CMK (cell line): ENCODE data around the gene SIRT7.
A peak's percentile ranks its signal among the peaks of the same experiment; 100 is the strongest.
"Not testable (repeated sequence)": the region's sequence is repeated elsewhere in the genome, so short reads cannot be mapped to it uniquely, and the experiment has no call there.

ENCODE experiments used
- DNase-seq: peaks from one replicate; pipeline ENCODE4 v3.0.0-alpha.2; 2010; ENCODE audit warnings: low read depth

The SIRT7 gene

DNA sequence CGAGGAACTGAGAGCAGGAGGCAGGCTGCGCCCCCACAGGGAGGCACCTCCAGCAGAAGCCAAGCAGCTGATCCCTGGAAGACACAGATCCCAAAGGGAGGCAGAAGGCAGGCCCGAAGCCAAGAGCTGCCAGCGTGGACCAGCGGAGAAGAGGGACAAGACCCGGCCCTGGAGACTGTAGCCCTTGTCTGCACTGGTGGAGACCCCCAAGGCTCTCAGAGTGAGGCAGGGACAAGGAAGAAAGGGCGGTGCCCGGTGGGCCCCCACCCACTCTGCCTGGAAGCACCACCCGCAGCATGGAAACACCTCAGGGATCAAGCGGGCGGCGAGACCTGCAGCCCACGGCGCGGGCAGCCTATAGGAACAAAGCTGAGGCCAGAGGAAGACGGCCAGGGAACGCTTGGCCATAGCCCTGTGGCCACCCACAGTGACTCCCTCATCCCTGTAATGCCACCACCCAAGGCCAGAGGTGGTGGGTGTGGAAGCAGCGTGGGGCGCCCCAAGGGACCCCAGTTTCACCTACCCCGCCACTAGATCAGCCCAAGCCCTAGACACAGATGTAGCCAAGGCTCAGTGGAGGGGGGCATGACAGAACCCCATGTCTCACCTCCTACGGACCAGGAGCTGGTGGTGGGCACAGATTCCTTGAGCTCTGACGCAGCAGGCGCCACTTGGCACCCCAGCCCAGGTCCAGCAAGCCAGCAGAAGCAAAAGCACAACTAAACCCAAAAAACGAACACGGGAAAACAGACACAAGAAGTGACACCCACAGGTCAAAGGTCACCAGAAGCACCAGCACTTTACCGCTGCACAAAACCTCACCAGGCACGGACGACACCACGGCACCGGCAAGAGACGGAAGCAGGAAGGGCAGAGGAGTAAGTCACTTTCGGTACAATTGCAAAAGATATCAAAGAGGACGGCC is 2.9 kb upstream of the SIRT7 start:
- no peak for DNase-seq

DNA sequence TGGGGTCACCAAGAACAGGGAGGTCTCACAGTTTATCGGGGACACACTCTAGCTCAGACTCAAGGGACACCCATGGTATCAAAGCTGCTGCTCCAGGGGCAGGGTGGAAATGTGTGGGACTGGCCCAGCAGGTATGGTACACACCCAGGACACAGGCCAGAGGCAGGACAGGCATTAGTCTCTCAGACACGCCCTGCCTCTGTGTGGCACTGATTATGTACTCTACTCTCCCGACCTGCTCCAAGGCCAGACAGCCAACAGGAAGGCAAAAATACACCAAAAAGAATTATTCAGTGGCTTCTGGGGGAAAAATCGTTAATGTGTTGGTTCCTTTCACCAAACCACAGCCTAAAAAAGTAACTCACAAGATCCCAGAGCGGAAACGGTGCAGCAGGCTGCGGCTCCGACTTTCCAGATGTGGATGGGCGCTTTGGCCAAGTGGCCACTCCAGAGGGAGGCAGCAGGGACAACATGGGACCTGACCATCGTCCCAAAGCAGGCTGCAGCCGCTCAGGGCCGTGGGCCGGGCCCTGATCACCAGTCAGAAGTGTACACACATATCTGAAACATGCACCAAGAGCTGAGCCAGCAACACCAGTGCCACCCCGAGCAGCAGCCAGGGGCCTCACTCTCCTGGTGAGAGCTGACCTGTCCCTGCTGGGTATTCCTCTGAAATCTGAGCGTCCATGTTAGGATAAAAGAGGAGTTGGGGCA is 1.0 kb upstream of the SIRT7 start:
- DNase-seq = no peak

DNA sequence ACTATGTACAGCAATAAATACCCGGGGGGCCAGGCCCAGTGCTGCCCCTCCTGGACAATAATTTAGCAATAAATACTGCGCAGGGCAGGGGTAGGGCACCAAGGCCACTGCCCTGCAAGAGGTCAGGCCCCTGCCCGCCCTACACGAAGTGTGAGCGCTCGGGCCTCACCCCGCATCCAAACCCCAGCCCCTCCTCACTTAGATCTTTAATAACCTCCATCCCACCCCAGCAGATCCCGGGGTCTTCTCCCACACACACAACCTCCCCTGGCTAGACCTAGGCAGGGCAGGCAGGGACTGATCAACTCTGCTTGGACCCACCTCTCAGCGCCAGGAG is 325 bp upstream of the SIRT7 start:
- DNase-seq = not testable (repeated sequence)

DNA sequence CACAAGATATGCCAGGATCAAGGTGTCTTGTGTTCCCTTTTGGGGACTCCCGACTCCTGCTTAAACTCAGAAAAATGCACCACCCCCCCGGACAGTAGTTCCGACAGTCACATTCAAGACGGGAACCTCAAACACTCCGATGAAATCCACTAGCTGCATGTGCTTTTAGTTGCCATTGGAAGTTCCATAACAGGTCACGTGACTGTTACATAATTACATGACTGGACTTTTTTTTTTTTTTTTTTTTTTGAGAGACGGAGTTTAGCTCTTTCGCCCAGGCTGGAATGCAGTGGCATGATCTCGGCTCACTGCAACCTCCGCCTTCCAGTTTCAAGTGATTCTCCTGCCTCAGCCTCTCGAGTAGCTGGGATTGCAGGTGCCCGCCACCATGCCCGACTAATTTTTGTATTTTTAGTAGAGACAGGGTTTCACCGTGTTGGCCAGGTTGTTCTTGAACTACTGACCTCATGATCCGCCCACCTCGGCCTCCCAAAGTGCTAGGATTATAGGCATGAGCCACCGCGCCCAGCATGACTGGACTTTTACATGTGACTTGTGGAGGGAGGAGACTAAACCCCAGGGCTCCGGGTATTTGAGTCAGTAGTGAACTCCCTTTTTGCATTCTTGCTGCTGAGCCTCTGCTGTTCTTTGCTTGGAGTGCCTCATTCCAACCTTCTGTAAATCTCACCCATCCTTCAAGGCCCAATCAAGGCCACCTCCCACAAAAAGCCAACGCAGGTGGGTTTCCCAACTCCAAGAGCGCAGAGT is 1.6 kb downstream of the SIRT7 start:
- DNase-seq = no peak

DNA sequence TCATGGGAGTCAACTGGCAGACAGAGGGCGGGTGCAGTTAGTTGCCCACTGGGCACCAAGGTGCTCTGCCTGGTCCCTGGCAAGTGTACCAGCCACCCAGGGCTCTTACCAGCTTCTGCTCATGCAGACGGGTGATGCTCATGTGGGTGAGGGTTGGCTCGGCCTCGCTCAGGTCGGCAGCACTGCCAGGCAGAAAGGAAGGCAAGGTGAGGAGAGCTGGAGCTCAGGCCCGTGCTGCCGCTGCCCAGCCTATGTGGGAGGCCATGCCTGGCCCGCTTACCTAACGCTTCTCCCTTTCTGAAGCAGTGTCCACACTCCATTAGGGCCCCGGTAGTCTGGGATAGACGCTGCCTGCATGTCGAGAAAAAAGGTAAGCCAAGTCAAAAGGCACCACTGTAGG is 2.6 kb downstream of the SIRT7 start:
- no peak for DNase-seq

DNA sequence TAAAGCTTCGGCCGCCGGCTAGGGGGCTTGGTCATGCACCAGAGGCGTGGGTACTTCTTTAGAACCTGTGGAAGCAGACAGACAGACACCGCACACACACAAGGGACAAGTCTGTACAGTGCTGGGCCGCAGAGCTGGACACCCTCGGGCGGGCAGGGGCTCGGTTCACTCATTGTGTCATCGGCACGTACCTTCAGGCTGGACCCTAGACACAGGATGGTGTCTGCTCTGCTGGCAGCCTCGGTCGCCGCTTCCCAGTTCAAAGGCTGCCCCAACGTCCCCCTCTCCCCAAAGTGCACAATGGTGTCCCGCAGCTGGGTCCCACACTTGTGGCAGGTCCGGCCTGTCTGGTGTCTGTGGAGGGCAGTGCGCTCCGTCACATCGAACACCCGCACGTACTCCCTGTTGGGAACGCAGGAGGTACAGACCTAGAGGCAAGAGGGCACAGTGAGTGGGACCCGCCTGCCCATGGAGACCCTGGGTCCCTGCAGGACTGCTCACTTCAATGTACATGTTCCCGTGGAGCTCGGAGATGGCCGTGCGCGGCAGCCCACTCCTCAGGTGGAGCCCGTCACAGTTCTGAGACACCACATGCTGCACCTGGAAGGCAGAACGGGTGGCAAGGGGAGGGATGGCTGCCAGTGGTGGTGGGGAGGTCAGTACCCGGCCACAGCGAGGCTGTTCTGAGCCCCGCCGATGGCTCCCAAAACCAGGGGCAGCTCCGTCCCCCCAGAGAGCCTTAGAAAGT is 3.7 kb downstream of the SIRT7 start:
- no peak for DNase-seq

DNA sequence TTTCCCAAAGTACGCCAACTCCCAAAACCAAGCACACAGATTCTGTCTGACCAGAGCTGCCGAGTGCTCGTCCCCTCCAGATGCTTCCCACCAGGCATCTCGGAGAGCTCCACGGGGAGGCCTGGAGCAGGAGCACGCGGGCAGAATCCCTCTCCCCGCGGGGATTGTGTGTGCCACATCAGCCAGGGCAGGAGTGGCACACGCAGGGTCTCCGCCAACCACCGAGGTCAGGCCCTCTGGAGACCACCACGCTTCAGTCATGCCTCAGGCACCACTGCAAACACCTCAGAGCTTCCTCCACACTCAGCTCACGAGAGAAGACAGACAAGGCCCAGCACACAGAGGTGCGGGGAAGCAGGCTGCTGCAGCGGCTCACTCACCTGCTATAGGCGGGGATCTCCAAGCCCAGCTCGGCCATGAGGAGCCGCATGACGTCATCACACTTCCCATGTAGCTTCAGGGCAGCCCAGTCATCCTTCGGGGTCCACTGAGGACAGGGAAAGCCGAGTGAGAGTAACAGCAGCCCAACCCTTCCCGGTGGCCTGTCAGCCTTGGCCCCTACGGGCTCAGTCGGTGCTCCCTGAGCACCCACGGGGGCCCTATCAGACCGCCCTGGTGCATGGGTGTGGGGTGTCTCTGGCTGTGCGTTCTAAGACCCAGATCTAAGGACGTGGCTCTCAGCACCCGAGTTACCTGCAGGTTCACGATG is 4.4 kb downstream of the SIRT7 start:
- no peak for DNase-seq

DNA sequence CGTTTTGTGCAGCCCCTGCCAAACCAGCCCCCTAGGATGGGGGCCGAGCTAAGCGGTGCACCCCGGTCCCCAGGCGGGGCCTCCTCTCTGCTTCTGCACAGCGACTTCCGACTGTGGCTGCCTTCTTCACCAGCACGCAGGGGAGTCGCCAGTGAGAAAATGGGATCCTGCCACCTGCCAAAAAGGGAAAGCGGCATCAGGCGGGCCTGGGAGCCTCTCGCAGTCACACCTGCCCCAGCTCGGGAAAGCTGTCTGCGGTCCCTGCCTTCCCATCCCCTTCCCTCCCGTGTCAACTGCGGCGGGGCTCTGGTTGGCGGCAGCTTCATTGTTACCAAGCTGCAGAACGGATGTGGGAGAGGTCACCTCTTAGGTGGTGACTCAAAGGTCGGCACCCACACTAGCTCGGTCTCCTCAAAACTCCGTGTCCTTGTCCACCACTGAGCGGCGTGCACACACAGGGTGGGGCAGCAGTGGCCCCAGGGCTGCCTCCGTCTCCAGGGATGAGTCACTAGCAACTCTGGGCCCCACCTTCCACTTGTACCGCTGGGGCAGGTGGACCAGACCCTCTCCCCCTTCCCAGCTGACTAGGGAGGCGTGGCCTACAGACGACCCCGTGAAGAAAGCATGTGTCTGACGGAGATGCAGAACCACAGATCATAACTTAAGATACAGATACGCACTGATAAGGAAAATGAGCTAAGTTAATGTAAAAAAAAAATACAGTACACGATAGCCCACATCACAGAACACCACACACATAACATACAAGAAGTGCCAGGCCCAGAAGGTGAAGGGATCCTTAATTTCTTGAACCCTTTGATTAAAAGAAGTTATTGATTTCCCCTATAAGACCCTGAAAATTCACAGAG is 5.3 kb downstream of the SIRT7 start:
- no peak for DNase-seq

DNA sequence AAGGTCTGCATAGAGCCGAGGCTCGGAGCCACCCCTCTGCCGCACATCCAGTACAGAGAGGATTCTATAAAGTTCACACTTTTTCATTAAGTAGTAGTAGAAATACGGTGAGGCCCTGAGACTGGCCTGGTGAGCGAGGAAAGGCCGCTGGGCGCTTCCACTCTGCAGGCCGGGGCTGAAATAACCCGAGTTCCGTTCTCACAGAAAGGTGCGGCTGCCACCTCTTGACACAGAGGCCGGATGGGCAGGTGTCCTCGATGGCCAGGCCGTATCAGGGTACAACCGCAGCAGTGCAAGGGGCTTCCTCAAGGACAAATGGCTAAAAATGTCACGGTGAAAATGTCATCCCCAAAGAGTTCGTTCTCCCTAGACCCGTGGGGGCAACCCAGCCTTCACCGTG is 6.0 kb downstream of the SIRT7 start:
- no peak for DNase-seq

DNA sequence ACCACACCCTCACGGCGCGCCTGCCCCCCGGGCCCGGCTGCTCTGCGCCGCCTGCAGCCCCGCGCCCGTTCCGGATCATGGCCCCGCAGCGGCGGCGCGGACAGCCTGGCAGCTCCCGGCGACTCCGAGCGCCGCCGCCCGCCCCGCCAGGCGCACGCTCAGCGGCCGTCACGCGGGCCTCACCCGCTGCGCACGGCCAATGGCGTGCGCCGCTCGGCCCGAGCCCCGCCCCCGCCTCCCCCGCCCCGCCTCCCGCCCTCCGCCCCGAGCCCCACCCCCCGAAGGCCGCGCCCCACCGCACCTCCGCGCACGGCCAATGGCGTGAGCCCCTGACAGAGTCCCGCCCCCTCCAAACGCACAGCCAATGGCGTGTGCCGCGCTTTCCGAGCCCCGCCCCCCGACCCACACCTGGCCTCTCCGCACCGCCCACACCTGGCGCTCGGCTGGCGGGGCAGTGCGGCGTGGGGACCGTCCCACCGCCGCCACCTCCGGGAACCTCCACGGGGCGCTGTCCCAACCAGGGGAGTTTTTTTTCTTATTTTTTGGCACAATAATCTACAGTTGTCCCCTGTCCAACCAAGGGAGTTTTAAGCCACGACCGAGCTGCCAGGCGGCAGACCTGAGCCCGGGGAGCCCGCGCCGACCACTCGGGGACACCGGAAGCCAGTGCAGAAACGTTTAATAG is 6.6 kb downstream of the SIRT7 start, which contains the start of gene PCYT2:
Gene PCYT2, minus strand, starts transcription at position 123 of the 685 bp plus-strand sequence. Its CDS starts 44 bp downstream, at position 79.
- DNase-seq = peak; percentile 71

DNA sequence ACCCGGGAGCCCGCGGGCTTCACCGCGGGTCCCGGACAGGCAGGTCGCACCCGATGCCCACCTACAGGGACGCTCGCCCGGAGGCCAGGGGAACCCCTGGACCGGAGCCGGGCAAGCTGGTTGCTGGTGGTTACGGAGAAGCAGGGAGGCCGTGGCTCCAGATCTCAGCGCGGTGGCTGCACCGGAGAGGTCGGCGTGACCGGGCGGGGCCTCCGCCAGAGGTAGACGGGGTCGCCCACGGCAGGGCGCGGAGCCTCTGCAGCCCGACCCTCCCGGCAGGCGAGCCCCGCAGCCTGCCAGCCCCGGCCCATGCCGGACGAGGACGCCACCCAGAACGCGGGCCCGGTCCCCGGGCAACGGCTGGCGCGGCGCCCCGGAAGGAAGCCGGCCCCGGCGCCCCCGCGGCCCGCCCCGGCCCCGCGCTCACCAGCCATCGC is 7.1 kb downstream of the SIRT7 start:
- DNase-seq = no peak

DNA sequence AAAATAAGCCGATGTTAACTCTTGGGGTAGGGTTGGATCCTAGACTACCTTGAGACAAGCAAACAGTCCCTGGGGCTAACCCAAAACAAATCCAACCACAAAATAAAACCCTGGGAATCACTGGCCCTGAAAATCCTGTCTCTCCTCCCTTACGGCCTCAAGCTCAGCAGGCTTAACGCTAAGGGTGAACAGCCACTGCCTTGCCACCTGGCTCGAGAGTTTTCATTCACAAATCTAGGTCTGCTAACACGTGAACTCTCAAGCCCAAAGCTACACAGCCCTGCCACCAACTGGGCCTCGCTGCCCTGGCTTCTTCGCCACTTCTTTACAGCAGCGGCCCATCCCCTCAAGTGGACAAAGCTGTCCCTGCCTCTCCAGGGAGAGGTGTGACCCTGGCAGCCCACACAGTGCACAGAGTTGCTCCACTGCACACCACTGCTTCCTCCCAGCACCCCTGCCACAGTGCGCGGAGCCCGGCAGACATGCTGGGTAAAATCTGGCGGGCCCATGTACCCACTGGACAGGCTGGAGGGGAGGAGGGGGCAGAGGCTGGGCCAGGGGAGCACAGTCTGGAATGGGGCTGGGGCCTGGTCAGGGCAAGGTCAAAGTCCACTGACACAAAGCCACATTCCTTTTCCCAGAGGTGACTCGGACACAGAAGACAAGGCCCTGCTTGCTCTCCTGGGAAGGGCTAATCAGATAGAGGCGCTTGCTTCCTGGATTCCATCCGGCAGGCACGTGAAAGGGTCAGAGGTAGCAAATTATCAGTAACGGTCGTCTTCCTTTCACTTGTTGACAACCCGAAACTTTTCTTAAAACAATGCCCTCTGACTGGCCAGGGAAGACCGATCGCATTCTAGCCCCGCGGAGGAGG is 7.8 kb downstream of the SIRT7 start:
- DNase-seq = no peak

DNA sequence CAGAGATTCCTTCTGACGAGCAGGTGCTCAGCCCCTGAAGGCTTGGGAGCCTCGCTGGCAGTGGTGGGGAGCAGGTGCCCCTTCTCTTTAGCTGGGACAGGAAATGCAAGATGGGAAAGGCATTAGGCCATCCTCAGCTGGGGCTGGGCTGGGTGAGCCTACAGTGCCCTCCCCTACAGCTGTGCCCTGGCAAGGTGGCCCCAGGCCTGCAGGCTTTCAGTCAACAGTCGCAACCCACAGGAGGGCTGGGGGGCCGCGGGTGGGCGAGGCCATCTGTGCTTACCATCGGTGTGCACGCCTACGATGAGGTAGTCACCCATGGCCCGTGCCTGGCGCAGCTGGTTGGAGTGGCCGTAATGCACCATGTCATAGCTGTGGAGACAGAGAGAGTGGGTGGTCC is 8.7 kb downstream of the SIRT7 start:
- no peak for DNase-seq

DNA sequence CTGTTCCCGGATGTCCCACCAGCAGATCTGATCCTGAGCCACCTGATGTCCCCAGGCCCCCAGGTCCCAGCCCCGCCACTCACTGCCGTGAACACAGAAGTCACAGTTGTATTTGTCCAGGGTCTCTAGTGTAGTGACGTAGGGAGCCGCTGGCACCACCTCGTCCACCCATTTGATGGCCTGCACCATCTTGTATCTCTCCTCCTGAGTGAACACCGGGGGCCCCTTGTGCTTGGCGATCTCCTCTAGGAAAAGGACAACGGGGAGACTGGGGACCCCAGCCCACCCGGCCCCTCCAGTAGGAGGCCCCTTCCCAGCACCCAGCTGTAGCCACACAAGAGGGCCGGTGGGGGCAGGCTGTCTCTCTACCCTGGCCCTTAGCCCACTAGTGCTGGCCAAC is 9.2 kb downstream of the SIRT7 start:
- no peak for DNase-seq

DNA sequence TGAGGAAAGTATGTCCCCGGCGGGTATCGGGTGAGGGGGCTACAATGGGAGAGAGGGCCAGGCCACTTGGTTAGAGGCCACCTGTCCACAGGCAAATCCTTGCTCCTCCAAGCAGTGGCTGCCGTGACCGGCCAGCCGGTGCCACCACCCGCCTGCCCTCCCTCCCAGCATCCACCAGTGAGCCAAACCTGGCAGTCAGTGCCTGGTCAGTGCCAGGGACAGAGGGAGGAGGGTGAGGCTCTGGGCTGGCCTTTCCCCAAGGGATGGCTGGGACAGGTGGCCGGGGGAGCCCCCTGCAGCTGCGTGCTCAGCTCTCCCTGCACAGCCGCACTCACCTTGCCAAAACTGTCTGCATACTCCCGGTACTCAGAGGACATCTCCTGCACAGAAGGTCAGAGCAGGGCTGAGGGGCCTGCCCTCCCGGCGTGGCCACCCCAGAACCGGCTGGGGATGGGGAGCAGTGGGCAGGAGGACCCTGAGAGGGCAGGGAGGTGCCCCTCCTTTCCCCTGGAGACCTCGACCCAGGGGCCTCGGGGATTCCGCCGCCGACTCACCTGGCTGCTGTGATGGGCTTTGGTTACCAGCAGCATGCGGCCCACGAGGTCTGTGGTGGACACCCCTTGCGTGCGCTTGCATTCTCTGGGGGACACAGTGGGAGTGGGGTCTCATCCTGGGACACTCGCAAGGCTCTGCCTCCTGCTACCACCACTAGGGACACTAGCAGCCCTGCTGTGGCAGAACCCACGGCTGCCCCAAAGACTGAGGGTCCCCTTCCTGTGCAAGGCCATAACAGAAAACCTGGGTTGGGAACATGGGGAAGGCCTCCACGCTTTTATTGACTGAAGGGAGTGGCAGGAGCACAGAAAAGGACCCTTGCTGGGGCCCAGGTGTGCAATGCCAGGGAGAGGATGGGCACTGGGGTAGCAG is 10.5 kb downstream of the SIRT7 start:
- DNase-seq = no peak

DNA sequence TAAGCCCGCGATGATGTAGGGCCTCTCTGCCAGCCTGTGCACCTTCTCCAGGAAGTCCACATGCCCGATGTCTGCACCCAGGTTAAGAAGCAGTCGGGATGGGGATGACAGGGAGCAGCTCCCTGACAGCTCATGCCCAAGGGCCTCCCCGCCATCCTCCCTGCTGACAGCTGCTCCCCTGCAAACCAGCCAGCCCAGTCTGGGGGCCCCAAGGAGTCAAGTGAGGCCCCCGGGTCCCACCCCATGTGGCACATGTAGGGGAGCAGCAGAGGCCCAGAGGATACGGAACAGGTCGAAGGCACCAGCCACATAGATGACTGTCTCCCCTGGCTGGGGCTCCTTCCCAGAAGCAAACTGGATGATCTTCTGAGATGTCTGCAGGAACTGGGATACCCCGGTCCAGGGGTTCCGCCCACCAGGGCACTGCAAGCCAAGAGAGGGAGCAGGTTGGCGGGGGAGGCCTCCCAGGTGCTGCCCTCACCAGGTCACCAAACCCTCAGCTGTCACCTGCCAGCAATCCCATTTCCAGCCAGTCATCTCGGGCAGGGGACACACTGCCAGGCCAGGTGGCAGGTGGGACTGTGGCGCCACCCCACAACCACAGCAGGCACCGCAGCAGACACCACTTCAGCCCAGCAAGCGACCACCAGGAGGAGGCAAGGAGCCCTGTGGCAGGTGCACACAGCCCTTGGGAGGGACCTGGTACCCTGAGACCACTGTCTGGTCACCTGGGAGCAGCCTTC is 11.3 kb downstream of the SIRT7 start:
- no peak for DNase-seq

DNA sequence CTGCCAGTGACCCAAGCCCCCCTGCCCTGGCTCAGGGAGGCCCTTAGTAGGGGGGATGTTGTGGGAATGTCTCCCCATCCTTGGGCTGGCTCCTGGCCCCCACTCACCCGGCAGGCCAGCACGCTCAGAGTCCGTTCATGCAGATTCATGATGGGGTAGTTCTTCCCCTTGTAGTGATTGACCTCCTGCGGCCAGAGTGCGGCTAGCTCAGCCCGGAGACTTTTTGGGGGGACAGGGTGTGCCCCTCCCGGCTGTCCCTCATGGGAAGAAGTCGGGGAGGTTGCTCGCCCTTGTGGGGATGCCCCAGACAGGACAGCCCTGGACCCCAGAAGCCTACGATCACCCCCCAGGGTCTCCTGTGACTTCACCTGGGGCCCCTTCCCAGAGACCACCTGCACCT is 12.0 kb downstream of the SIRT7 start:
- DNase-seq = no peak
